HFFc6 (cell line): ENCODE results near the gene SNTG2. TPM values are rescaled to one million over a fixed set of nuclear protein-coding genes. Genes with fewer than 3 reads are reported as not detected.

Experiments
- DNase-seq: peaks from one replicate; pipeline ENCODE4 v3.0.0-alpha.2; 2018
- H3K27ac Mint-ChIP-seq: 2 replicates; pipeline ENCODE4 v1.8.0; 2020; ENCODE audit warnings: mild to moderate bottlenecking, mixed read lengths
- H3K27me3 Mint-ChIP-seq: 2 replicates; pipeline ENCODE4 v1.8.0; 2021; ENCODE audit warnings: mild to moderate bottlenecking, moderate library complexity, mixed read lengths; ENCODE audit not compliant: insufficient read depth
- H3K36me3 Mint-ChIP-seq: 2 replicates; pipeline ENCODE4 v1.8.0; 2021; ENCODE audit warnings: low read depth, mixed read lengths
- H3K4me1 Mint-ChIP-seq: 2 replicates; pipeline ENCODE4 v1.8.0; 2020; ENCODE audit warnings: low read depth, mixed read lengths
- H3K4me3 Mint-ChIP-seq: 2 replicates; pipeline ENCODE4 v1.8.0; 2020; ENCODE audit warnings: mild to moderate bottlenecking, moderate library complexity, mixed read lengths
- H3K9me3 Mint-ChIP-seq: 2 replicates; pipeline ENCODE4 v1.8.0; 2020; ENCODE audit warnings: mild to moderate bottlenecking, mixed read lengths
- total RNA-seq, 6 experiments: library from RNA; stranded (reverse); fragmentation: NEBNext Ultra II Directional; extraction: Animal tissue kit (Norgen Biotek cat#: 25700); gene quantifications; 2 replicates in 1 of 6; 3 replicates in 5 of 6; pipeline ENCODE4 v1.2.3, GENCODE V29; 2021
- TF ChIP-seq, protein P1 (sequence below): fragments of 200-600 bp; sonication (generic); IDR thresholded peaks from 2 replicates; pipeline ENCODE4 v1.5.0; 2021; ENCODE audit warnings: antibody characterized with exemption, mild to moderate bottlenecking

The SNTG2 gene
- total RNA-seq, 6 experiments from 2014 or later: not detected

GRCh38 chr2:1348789-1349188 is 398.1 kb downstream of the SNTG2 start:
- Mint-ChIP-seq H3K9me3 (peaks cover 59% of the 10 kb centered on the region), H3K4me3 (no peak overlapping the region), H3K27me3 (no peaks in the 10 kb centered on the region; the same call in 1 of the 2 replicates), H3K27ac (no peak overlapping the region), H3K4me1 (no peaks in the 10 kb centered on the region), H3K36me3 (peaks cover 6% of the 10 kb centered on the region; the same call in 1 of the 2 replicates)
- DNase-seq: no peak
- TF ChIP-seq, protein P1, sequence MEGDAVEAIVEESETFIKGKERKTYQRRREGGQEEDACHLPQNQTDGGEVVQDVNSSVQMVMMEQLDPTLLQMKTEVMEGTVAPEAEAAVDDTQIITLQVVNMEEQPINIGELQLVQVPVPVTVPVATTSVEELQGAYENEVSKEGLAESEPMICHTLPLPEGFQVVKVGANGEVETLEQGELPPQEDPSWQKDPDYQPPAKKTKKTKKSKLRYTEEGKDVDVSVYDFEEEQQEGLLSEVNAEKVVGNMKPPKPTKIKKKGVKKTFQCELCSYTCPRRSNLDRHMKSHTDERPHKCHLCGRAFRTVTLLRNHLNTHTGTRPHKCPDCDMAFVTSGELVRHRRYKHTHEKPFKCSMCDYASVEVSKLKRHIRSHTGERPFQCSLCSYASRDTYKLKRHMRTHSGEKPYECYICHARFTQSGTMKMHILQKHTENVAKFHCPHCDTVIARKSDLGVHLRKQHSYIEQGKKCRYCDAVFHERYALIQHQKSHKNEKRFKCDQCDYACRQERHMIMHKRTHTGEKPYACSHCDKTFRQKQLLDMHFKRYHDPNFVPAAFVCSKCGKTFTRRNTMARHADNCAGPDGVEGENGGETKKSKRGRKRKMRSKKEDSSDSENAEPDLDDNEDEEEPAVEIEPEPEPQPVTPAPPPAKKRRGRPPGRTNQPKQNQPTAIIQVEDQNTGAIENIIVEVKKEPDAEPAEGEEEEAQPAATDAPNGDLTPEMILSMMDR: no peak

DNA sequence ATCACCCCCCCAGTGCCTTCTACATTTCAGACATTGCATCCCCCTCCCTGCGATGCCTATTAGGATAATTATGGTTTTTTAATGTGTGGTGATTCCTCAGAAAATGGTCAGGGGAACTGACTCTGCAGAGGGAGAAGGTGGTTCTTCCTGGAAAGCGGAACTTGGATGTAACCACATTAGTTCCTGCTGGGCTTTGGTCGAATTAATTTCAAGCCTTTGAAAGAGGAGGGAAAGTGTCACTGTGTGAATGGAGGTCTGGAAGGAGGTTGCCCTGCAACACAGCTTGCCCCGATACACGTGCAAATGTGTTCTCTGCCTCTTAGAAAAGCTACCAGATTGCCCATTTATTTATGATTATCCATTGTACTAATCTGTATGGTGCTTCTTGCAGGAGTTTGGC is 399.5 kb downstream of the SNTG2 start:
- H3K27me3 Mint-ChIP-seq: no peaks in the 10 kb centered on the region; the same call in 1 of the 2 replicates
- peaks cover 6% of the 10 kb centered on the region; the same call in 1 of the 2 replicates for H3K36me3 Mint-ChIP-seq
- no peak for DNase-seq
- H3K4me1 Mint-ChIP-seq: no peaks in the 10 kb centered on the region
- no peak overlapping the region for H3K4me3 Mint-ChIP-seq
- H3K9me3 Mint-ChIP-seq: peaks cover 63% of the 10 kb centered on the region
- TF ChIP-seq, protein P1: no peak
- no peak overlapping the region for H3K27ac Mint-ChIP-seq

- H3K27ac Mint-ChIP-seq: no peak overlapping the region
- peaks cover 6% of the 10 kb centered on the region; the same call in 1 of the 2 replicates for H3K36me3 Mint-ChIP-seq
- no peaks in the 10 kb centered on the region; the same call in 1 of the 2 replicates for H3K27me3 Mint-ChIP-seq
- no peaks in the 10 kb centered on the region for H3K4me1 Mint-ChIP-seq
- H3K9me3 Mint-ChIP-seq: peaks cover 56% of the 10 kb centered on the region
- TF ChIP-seq, protein P1: no peak
- no peak overlapping the region for H3K4me3 Mint-ChIP-seq
- DNase-seq: no peak
Measured at GRCh38 chr2:1353124-1353523, 402.5 kb downstream of the SNTG2 start.

DNA sequence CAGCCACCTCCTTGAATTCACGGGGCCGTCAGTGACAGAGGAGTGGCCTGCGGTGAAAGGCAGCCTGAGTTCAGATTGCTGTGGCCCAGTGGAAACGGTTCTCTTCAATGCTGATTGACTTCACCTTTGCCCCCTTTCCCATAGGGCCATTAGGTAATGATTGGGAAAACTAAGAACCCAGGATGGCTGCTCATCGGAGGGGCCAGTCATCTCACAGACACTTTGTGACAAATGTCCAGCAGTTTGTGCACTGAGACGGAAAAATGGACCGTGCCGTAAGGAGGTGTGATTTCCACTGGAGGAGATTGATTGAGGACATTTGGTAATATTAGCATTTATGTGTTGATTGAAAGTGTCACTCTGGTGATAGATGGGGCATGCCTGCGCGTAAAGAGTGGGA is 402.9 kb downstream of the SNTG2 start:
- Mint-ChIP-seq H3K4me3 (no peak overlapping the region), H3K36me3 (peaks cover 6% of the 10 kb centered on the region; the same call in 1 of the 2 replicates), H3K27me3 (no peaks in the 10 kb centered on the region; the same call in 1 of the 2 replicates), H3K27ac (no peak overlapping the region), H3K9me3 (peaks cover 52% of the 10 kb centered on the region), H3K4me1 (no peaks in the 10 kb centered on the region)
- TF ChIP-seq, protein P1: no peak
- no peak for DNase-seq

DNA sequence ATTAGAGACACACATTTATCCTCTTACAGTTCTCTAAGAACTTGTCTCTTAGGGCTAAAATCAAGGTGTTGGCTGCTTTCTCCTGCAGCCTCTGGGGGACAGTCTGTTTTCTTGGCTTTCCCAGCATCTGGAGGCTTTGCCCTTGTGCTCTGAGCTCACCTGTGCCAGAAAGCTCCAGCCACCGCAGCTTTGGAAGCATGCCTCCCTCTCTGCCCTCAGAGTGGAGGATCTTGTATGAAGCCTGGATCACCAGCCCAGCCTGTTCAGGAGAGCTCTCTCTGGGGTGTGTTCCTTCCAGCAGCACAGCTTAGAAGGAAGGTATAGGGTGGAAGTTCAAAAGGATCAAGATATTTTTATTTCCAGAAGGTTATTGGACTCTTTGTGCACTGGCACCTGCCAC is 409.5 kb downstream of the SNTG2 start:
- TF ChIP-seq, protein P1: no peak
- no peak overlapping the region for H3K4me3 Mint-ChIP-seq
- H3K27me3 Mint-ChIP-seq: no peaks in the 10 kb centered on the region
- H3K4me1 Mint-ChIP-seq: no peaks in the 10 kb centered on the region
- H3K36me3 Mint-ChIP-seq: no peaks in the 10 kb centered on the region
- DNase-seq: no peak
- H3K9me3 Mint-ChIP-seq: peaks cover 27% of the 10 kb centered on the region
- no peak overlapping the region for H3K27ac Mint-ChIP-seq
